Gastroesophageal sphincter (tissue), 3 donors: Measurements from ENCODE around the gene CCR9.

Experiments used
- EP300 ChIP-seq: sonication (generic); formaldehyde crosslinking; IDR thresholded peaks from one replicate; pipeline ENCODE4 v1.6.1; 2017; ENCODE audit warnings: antibody characterized with exemption, mild to moderate bottlenecking
- POLR2A ChIP-seq, 2 donors: fragments of 450-650 bp; IDR thresholded peaks; one replicate each; pipeline ENCODE4 v1.6.1; 2017; ENCODE audit warnings: antibody characterized with exemption in 2 of 2, mild to moderate bottlenecking in 2 of 2, moderate library complexity in 1 of 2
- TF ChIP-seq, protein P1 (sequence below), 4 experiments: fragments of 200-600 bp in 2 of 4; fragments of 450-650 bp in 2 of 4; sonication (generic) in 1 of 4; IDR thresholded peaks; one replicate each; pipeline ENCODE4 v1.5.1; 2017 to 2019; ENCODE audit warnings: antibody characterized with exemption in 4 of 4, mild to moderate bottlenecking in 2 of 4, moderate library complexity in 2 of 4

- TF ChIP-seq, protein P1, sequence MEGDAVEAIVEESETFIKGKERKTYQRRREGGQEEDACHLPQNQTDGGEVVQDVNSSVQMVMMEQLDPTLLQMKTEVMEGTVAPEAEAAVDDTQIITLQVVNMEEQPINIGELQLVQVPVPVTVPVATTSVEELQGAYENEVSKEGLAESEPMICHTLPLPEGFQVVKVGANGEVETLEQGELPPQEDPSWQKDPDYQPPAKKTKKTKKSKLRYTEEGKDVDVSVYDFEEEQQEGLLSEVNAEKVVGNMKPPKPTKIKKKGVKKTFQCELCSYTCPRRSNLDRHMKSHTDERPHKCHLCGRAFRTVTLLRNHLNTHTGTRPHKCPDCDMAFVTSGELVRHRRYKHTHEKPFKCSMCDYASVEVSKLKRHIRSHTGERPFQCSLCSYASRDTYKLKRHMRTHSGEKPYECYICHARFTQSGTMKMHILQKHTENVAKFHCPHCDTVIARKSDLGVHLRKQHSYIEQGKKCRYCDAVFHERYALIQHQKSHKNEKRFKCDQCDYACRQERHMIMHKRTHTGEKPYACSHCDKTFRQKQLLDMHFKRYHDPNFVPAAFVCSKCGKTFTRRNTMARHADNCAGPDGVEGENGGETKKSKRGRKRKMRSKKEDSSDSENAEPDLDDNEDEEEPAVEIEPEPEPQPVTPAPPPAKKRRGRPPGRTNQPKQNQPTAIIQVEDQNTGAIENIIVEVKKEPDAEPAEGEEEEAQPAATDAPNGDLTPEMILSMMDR (IDR thresholded peaks at IDR 0.05) = no peak
- TF ChIP-seq POLR2A (IDR thresholded peaks at IDR 0.05) = no peak
- no peak for TF ChIP-seq EP300
These were observed 8.2 kb upstream of the CCR9 start for GRCh38 chr3:45878124-45878523.
